HG03196 (cell line): ENCODE data around the gene FADD.
"Not testable (repeated sequence)": the region's sequence is repeated elsewhere in the genome, so short reads cannot be mapped to it uniquely, and the experiment has no call there.

Experiments
- ATAC-seq: cut with Tn5 transposase; IDR thresholded peaks from one replicate; pipeline ENCODE4 v1.9.1; 2021; ENCODE audit not compliant: unreplicated experiment

The FADD gene

DNA sequence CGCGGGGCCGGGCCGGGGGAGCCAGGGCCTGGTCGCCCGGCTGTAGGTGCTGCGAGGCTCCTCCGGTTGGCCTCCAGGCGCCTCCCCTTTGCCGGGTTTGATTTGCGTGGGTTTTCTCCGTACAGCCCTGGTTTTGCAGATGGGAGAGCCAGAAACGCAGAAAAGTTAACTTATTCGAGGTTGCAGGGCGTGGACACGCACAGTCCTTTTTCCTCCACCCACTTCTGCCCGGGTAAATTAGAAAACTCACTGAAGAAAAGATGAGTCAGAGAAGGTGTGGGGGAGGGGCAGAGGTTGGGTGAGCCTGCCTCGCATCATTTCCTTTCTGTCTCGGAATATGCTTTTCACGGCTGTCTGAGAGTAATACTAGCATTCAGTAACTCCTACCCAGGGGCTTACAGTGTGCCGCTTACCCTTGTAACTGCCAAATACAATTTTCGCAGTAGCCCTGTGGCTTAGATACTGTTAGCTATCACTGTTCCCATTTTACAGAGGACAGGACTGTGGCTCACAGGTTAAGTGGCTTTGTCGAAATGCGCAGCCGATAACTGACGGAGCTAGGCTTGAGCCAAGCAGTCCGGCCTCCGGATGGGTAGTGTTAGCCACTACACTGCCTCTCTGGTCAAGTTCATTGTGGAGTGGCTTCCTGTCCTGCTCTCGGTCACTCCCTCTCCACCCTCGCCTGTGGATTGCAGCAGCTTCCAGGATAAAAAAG is 812 bp downstream of the FADD start:
- ATAC-seq = peak; percentile 27

DNA sequence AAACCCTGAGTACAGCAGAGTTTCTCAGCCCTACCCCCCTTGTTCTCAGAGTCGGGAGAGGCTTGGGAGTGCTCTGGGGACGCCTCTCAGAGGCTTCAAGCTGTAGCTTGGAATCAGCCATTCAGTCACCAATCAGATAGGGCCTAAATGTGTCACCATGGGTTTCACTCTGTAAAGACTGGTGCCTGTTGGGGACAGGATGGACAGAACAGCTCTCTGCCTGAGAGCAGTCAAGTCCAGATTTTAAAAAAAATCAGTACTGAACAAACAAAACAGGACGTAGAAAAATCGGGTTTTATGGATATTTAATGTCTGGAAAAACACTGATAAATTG is 1.3 kb downstream of the FADD start:
- ATAC-seq = no peak

DNA sequence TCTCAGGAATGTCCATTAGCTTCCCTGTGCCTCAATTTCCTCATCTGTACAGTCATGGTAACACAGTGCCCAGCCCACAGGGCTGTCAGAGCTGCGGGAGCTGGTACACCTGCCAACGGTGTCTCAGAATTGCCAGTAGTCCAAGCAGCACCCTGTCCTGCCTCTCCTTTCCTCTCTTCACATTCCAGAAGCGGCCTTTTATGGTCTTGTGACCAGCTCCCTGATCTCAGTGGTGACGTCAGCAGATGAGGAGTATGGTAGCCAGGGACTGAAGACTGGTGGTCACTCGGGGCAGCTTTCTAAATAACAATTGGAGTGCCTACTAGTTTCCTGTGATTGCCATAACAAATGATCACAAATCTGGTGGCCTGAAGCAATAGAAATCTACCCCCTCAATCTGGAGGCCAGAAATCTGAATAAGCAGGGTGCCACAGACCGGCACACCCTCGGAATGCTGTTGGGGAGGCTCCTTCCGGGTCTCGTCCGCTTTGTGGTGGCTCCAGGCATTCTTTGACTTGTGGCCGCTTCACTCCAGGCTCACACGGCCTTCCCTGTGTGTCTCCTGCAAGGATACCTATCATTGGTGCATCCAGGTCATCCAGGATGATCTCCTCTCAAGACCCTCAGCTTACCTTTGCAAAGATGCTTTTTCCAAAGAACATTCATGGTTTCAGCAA is 2.1 kb downstream of the FADD start:
- ATAC-seq = no peak

DNA sequence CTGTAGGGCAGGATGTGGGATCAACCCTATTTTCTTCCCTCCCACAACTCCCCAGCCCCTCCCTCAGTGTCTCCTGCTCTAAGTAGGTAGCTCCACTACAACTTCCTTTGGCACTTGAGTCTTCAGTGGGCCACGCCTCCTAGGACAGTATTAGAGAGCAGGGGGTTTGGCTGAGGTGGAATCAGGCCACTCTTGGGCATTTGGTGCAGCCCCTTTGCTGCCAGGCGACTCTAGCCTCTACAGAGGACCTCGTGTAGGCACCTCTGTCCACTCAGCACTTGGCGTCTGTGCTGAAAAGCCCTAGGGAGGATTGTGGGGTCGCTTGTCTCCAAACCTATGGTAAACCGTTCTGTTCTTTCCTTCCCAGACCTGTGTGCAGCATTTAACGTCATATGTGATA is 2.7 kb downstream of the FADD start:
- ATAC-seq = no peak

DNA sequence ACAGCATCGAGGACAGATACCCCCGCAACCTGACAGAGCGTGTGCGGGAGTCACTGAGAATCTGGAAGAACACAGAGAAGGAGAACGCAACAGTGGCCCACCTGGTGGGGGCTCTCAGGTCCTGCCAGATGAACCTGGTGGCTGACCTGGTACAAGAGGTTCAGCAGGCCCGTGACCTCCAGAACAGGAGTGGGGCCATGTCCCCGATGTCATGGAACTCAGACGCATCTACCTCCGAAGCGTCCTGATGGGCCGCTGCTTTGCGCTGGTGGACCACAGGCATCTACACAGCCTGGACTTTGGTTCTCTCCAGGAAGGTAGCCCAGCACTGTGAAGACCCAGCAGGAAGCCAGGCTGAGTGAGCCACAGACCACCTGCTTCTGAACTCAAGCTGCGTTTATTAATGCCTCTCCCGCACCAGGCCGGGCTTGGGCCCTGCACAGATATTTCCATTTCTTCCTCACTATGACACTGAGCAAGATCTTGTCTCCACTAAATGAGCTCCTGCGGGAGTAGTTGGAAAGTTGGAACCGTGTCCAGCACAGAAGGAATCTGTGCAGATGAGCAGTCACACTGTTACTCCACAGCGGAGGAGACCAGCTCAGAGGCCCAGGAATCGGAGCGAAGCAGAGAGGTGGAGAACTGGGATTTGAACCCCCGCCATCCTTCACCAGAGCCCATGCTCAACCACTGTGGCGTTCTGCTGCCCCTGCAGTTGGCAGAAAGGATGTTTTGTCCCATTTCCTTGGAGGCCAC is 3.3 kb downstream of the FADD start:
- ATAC-seq = no peak

DNA sequence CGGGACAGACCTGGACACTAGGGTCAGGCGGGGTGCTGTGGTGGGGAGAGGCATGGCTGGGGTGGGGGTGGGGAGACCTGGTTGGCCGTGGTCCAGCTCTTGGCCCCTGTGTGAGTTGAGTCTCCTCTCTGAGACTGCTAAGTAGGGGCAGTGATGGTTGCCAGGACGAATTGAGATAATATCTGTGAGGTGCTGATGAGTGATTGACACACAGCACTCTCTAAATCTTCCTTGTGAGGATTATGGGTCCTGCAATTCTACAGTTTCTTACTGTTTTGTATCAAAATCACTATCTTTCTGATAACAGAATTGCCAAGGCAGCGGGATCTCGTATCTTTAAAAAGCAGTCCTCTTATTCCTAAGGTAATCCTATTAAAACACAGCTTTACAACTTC is 3.9 kb downstream of the FADD start:
- no peak for ATAC-seq

DNA sequence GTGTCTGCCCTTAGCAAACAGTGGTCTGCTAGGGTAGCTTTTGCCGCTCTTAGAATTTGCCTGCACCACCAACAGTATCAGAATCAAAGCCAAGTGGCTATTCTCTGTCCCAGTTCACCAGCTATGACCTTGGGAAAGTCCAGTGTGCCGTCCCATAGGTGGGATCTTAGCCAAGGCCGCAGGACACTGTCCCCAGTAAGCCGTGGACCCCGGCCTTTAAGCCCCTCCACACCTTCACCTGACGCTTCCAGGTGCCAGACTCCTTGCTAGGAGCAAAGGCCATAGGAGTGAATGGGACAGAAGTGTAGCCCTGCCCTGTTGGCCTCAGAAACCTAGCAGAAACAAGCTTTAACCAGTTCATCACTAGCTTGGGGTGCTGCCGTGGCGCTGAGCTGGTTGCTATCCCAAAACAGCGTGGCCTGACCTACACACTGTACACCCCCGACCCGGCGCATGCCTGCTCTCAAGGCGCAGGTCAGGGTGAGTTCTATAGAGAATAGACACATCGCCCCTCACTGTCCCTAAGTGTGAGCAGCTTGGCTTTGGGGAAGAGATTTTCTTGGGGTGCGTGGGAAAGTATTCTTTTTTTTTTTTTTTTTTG is 4.5 kb downstream of the FADD start:
- ATAC-seq = no peak

DNA sequence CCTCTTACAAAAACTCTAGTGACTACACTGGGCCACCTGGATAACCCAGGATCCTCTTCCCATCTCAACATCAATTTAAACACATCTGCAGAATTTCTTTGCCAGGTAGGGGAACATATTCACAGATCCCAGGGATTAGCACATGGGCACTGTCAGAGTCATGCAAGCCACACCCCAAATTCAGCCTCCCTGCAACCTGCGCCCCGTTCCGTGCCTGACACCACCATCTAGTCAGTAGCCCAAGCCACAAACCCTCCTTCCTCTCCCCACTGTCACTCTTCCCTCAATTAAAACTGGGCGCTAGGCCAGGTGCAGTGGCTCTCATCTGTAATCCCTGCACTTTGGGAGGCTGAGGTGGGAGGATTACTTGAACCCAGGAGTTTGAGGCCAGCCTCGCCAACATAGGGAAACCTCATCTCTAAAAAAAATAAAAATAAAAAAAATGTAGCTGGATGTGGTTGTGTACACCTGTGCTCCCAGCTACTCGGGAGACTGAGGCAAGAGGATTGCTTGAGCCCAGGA is 6.4 kb downstream of the FADD start:
- ATAC-seq = no peak

DNA sequence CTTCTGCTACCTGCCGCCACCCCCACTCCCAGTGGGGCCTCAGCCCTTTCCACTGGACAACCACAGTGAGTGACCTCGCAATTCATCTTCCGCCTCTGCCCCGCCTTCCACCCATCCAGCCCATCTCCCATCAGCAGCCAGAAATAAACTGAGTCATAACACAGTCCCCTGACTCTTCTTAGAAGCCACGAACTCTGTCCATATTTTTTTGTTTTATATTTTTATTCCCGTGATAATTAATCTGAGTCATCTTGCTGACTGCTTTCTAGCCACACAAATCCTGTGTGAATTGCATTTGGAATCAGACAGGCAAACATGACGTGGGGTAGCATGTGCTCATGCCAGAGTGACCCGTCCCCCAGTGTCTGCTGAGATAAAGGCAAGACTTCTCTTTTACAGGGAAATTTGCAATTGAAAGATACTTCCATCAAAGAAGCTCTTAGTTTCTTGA is 7.0 kb downstream of the FADD start:
- ATAC-seq = no peak

DNA sequence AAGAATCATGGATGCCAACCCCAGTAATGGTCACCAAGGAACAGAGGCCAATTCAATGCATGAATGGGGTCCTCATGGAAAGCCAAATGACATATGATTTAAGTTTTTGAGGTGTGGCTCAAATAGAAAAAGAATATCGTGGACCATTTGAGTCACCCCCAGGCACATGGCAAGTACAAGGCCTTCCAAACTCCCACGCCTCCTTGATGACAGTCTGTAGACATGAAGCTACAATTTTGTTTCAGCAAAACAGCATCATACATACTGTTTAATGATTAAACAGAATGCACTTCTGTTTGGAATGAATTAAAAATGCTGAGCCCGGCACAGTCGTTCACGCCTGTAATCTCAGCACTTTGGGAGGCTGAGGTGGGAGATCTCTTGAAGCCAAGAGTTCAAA is 7.4 kb downstream of the FADD start:
- ATAC-seq = no peak

DNA sequence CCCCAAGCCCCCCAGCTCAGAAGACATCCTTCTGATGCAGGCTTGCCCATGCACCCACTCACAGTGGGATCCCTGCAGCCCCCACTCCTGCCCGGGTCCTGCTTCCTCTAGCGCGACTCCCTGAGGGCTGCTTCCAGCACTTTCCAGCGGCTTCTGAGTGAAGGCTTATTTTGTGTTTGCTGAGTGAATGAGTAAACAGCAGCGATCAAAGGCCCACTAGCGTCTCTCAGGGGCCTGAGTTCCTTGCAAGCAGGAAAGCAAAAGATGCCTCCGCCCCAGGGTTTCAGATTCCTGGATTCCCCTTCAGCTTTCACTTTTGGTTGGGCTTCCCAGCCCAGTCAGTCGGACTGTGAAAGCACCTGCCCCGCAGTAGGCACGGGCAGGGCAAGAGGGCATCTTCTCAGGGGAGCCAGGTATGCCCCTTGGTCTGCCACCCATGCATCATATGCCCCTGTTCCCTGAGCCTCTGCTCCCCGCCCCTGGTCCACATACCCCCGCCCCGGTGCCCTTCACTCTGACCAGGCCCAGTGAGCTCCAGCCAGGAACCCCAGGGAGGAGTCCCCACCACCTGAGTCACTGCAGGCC is 9.2 kb downstream of the FADD start:
- ATAC-seq = no peak

DNA sequence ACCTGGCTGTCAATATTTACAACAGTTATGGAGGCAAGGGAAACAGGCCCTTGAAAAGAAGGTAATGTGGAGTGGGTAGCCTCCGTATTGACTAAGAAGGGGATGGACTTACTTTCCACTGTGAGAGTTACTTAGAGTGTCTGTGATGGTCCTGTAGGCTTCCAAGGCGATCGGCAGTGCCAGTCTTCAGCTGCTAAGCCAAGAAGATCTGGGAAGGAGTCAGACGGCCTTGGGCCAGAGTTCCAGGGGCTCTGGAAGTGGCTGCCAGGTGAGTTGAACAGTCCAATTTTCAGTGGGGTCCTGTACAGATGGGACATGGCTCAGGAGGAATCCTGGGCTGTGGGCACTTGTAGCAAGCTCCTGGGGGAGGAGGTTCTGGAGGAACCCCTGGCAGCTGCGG is 14.3 kb downstream of the FADD start:
- ATAC-seq = not testable (repeated sequence)

DNA sequence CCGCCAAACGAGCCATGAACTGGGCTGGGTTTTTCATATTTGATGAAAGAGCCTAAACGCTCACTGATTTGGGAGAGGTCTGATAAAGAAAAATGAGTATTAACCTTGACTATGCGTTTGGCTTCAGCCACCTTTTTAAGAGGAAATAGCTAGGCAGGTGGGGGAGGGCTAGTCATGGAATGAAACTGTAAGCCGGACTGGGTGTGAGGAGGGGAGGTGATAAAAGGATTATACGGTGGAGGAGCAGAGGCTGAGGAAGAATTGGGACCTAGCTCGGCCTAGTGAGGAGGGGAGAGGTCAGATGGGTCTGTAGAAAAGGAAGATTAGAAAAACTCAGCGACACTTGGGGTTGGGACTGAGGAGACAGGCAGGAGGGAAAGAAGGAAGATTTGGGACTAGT is 15.0 kb downstream of the FADD start:
- not testable (repeated sequence) for ATAC-seq

DNA sequence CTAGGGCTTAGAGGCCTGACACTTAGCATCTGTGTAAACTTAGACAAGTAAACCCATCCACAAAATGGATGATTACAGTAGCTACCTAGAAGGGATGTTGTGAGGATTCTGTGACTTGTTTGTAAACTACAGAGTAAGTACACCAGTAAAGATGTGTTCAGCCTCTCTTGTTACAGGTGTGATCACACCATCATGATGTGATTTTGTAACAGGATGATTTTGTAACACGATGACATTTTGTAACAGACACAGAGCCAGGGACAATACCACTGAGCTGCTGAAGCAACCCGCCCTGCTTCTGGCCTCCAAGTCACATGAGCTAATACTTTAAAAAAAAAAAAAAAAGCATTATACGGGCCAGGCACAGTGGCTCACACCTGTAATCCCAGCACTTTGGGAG is 17.0 kb downstream of the FADD start:
- ATAC-seq = no peak

DNA sequence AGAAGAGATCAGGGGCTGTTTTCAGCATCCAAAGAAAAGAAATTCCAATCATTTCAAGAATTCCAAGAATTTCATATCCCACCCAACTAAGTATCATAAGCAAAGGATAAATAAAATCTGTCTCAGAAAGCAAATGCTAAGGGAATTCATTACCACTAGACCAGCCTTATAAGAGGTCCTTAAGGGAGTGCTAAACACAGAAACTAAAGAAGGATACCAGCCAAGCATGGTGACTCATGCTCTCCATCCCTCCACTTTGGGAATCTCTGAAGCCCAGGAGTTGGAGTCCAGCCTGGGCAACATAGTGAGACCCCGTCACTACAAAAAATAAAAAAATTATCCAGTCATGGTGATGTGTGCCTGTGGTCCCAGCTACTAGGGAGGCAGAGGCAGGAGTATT is 17.8 kb downstream of the FADD start:
- no peak for ATAC-seq

DNA sequence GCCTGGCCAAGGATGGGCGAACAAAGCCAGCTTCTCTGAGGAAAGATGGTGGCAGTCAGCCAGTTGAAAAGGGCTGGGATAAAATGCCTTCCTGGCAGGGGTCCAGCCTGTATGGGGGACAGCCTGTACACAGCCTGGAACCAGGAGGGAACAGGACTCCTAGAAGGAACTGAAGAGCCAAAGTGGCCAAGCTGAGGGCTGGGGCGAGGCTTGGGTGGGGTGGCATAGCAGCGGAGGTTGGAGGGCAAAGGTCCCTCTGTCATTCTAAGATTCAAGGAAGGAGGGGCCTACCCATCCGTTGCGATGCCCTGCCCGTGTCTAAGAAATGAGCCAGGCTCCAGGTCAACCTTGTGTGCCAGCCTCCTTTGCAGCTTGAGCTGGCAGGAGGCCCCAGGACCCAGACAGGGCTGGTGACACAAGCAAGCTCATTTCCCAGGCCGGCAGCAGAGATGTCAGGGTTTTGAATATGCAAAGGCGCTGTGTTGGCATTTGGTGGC is 22.6 kb downstream of the FADD start:
- no peak for ATAC-seq

DNA sequence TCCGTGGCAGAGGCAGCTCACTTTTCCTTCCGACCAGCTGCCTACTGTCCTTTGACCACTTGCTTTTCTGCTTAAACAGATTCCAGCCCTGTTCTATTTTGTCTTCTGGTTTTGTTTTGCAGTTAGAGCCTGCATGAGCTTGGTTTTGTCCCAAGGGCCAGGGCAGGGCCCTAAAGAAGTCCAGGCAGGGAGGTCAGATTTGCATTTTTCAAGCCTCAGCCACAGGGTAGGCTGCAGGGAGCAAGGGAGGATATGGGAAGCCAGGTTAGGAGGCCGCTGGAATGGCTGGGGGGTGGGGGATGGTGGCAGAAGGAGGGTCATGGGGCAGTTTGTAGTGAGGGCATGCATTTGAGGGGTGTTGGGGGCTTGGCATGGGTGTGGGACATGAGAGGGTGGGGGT is 23.1 kb downstream of the FADD start:
- ATAC-seq = no peak

DNA sequence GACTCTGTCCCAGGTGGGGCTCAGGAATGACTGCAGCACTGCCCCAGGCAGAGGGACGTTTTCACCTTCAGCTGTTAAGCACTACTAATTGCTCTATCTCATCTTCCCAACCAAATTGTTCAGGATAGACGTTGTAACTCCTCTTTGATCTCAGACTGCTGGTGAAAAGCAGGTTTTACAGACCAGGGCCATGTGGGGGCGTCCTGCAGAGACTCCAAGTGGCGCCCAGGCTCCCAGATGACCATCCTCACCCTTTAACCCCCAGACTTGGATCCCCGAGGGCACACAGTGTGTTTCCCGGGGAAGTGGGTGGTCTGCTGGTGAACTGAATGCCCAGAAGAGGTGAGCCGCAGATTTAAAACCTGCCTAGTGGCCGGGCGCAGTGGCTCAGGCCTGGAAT is 23.9 kb downstream of the FADD start:
- ATAC-seq = no peak

DNA sequence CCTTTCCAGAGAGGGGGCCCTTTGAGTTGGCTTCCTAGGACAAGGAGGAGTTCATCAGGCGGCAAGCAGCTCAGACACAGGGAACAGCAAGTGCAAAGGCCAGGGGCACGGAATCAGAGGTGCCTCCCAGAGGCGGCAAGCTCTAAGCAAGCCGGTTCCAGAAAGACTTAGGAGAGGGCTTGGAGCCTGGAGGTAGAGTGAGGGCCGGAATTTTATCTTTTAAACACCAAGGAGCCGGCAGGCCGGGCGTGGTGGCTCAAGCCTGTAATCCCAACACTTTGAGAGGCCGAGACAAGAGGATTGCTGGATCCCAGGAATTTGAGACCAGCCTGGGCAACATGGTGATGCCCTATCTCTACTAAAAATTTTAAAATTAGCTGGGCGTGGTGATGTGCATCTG is 26.6 kb downstream of the FADD start:
- no peak for ATAC-seq

DNA sequence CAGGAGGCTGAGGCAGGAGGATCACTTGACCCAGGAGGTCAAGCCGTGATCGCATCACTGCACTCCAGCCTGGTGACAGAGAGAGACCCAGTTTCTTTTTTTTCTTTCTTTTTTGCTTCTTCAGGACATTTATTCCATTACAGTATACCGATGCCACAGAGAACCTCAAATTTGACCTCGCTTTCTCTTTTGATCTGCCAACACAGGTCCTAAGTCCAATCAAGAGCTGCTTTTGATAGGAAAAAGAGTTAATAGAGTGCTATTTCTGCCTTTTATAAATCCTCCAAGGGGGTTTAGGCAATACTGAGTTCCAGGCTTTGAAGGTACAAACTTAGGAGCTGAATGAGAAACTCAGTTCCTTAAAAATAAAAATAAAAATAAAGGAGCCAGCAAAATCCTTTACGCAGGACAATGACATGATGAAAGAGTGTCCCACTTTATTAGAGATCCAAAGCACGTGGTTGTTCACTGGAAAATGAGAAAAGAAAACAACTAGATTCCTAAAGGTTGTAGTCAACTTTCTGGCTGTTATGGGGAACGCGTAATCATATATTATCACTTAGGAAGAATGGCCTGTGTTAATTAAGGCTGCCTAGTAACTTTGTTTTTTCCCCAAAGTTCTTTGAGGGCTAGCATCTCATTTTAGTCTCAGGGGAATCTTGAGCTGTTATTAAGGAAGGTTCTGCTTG is 27.2 kb downstream of the FADD start:
- ATAC-seq = no peak
